Thyroid gland (tissue), 4 donors: ENCODE results near the gene KRTAP12-3. TPM values are rescaled to one million over a fixed set of nuclear protein-coding genes. Genes with fewer than 3 reads are reported as not detected.

Experiments used
- DNase-seq, 2 donors: peaks; one replicate each; pipeline ENCODE4 v3.0.0-alpha.2; 2019
- H3K27ac ChIP-seq, 3 donors: fragments of 200-600 bp; sonication (generic); 1 replicate in 2 of 3; 2 replicates in 1 of 3; pipeline ENCODE4 v1.5.1; 2016 to 2019; ENCODE audit warnings: mild to moderate bottlenecking in 1 of 3, moderate library complexity in 1 of 3
- H3K27me3 ChIP-seq: fragments of 200-600 bp; sonication (generic); one replicate; pipeline ENCODE4 v1.5.1; 2019
- H3K36me3 ChIP-seq, 2 donors: fragments of 200-600 bp; sonication (generic); one replicate each; pipeline ENCODE4 v1.5.1; 2016 to 2019
- H3K4me1 ChIP-seq, 2 donors: fragments of 200-600 bp; sonication (generic); one replicate each; pipeline ENCODE4 v1.5.1; 2017 to 2019
- H3K4me3 ChIP-seq, 3 donors: fragments of 200-600 bp; sonication (generic); replicated peaks in 1 of 3; 1 replicate in 2 of 3; 2 replicates in 1 of 3; pipeline ENCODE4 v1.5.1; 2016; ENCODE audit warnings: mild to moderate bottlenecking in 1 of 3
- H3K9me3 ChIP-seq: fragments of 200-600 bp; sonication (generic); one replicate; pipeline ENCODE4 v1.5.1; 2017
- POLR2A ChIP-seq, 2 donors: fragments of 450-650 bp; IDR thresholded peaks; one replicate each; pipeline ENCODE4 v1.6.1; 2017; ENCODE audit warnings: antibody characterized with exemption in 2 of 2, mild to moderate bottlenecking in 2 of 2, moderate library complexity in 1 of 2
- WGBS, 2 donors: methylation state at CpG; one replicate each; pipeline ENCODE4 v1.1.5; 2017; 5-methylcytosine and 5-hydroxymethylcytosine counted together
- intact Hi-C: fragments of 100-400 bp; cut with DNase I; formaldehyde crosslinking; loops from one replicate; pipeline ENCODE4 v1.15.1; 2023
- total RNA-seq, 4 donors: library from RNA; depleted of rRNA; stranded (reverse); fragments of >200 nt; gene quantifications; one replicate each; pipeline ENCODE4 v1.2.3, GENCODE V29; 2016
- TF ChIP-seq, protein P1 (sequence below), 6 experiments: fragments of 200-600 bp in 3 of 6; fragments of 450-650 bp in 3 of 6; sonication (generic) in 3 of 6; IDR thresholded peaks; one replicate each; pipeline ENCODE4 v1.5.1; 2016 to 2019; ENCODE audit warnings: antibody characterized with exemption in 6 of 6, mild to moderate bottlenecking in 2 of 6, inconsistent platforms in 1 of 6, moderate library complexity in 1 of 6

KRTAP12-3 gene
- total RNA-seq, 4 donors from 2014 or later: not detected

GRCh38 chr21:44612669-44613229, 45.0 kb upstream of the KRTAP12-3 start:
- 86 to 89% methylated on average over 13 of the region's 13 CpGs for WGBS, 2 donors
- Histone ChIP-seq H3K4me3 (no peak overlapping the region), H3K4me1 (no peaks in the 10 kb centered on the region), H3K36me3 (no peaks in the 10 kb centered on the region), H3K27me3 (no peaks in the 10 kb centered on the region), H3K27ac (no peak overlapping the region), H3K9me3 (no peaks in the 10 kb centered on the region)
- intact Hi-C loops: no loop called here
- DNase-seq: no peak
- TF ChIP-seq, protein P1, sequence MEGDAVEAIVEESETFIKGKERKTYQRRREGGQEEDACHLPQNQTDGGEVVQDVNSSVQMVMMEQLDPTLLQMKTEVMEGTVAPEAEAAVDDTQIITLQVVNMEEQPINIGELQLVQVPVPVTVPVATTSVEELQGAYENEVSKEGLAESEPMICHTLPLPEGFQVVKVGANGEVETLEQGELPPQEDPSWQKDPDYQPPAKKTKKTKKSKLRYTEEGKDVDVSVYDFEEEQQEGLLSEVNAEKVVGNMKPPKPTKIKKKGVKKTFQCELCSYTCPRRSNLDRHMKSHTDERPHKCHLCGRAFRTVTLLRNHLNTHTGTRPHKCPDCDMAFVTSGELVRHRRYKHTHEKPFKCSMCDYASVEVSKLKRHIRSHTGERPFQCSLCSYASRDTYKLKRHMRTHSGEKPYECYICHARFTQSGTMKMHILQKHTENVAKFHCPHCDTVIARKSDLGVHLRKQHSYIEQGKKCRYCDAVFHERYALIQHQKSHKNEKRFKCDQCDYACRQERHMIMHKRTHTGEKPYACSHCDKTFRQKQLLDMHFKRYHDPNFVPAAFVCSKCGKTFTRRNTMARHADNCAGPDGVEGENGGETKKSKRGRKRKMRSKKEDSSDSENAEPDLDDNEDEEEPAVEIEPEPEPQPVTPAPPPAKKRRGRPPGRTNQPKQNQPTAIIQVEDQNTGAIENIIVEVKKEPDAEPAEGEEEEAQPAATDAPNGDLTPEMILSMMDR (IDR thresholded peaks at IDR 0.05): no peak
- no peak for TF ChIP-seq POLR2A (IDR thresholded peaks at IDR 0.05)

DNA sequence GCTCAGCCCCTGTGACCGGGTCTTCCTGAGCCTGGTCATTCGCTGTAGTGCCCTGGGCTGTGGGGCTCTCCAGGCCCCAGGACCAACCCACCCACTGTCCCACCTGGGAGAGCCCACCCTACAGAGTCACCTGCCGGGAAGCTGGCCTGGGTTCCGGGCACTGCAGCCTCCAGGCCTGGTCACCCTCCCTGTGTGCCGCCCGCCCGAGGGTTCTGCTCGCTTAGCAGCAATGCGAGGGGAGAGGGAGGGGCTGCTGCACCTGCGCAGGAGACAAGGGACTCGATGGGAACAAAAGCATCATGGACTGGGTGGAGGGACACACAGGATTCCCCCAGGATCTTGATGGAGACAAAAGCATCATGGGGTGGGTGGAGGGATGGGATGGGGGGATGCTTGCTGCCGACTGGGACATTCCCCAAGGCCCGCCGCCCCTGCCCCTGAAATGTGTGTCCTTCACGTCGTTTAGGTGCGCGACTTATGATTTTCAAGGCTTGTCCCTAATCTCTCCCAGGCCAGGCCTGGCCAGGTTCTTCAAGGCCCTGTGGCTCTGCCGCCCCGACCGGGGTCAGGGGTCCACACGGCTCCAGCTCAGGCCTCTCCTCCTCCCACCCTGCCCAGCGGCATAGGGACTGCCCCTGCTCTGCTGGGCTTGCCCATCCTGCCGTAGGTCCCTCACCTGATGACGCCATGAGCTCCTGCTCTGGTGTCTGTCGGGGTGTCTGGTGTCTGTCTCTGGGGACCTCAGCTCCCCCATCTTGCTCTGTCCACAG, 44.2 kb upstream of the KRTAP12-3 start:
- TF ChIP-seq POLR2A (IDR thresholded peaks at IDR 0.05): no peak
- TF ChIP-seq, protein P1 (IDR thresholded peaks at IDR 0.05): no peak
- Histone ChIP-seq H3K27me3 (no peaks in the 10 kb centered on the region), H3K4me3 (no peak overlapping the region), H3K27ac (no peak overlapping the region), H3K9me3 (no peaks in the 10 kb centered on the region), H3K4me1 (no peaks in the 10 kb centered on the region), H3K36me3 (no peaks in the 10 kb centered on the region)
- DNase-seq: no peak
- intact Hi-C loops: no loop called here
- 92 to 96% methylated on average over 12 to 20 of the region's 26 CpGs for WGBS, 2 donors

DNA sequence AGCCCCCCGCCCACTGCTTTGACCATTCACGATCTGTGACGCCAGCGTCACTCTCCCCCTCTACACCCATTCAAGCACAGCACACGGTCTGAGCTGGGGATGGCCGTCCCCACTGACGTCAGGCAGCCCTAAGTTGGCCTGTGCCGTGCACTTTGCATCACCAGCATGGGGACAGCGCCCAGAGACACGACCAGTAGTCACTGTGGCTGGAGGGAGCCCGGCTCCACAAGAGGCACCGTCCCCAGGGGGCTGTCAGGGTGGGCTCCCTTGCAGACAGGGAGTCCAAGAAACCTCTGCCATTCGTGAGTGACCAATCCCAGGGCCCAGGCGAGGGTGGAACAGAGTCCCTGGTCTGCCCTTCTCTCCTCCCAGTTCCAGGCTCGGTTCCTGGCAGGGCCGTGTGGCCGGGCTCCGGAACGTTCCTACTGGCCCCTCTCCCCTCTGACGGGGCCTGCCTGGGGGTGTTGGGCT, 43.5 kb upstream of the KRTAP12-3 start:
- DNase-seq: no peak
- no peaks in the 10 kb centered on the region for H3K4me1 ChIP-seq
- WGBS, 2 donors: 81 to 86% methylated on average over 18 to 20 of the region's 20 CpGs
- TF ChIP-seq, protein P1 (IDR thresholded peaks at IDR 0.05): no peak
- H3K4me3 ChIP-seq: no peak overlapping the region
- H3K36me3 ChIP-seq: no peaks in the 10 kb centered on the region
- no peak overlapping the region for H3K27ac ChIP-seq
- no peaks in the 10 kb centered on the region for H3K9me3 ChIP-seq
- H3K27me3 ChIP-seq: no peaks in the 10 kb centered on the region
- intact Hi-C loops: no loop called here

- Histone ChIP-seq H3K9me3 (no peaks in the 10 kb centered on the region), H3K36me3 (no peaks in the 10 kb centered on the region), H3K27ac (no peak overlapping the region), H3K27me3 (no peaks in the 10 kb centered on the region), H3K4me1 (no peaks in the 10 kb centered on the region), H3K4me3 (no peak overlapping the region)
- intact Hi-C loops: no loop called here
- no peak for TF ChIP-seq POLR2A (IDR thresholded peaks at IDR 0.05)
- TF ChIP-seq, protein P1 (IDR thresholded peaks at IDR 0.05): no peak
- DNase-seq: no peak
- WGBS, 2 donors: 91 to 93% methylated on average over 28 of the region's 28 CpGs
Measured at GRCh38 chr21:44614961-44615391, 42.8 kb upstream of the KRTAP12-3 start.

GRCh38 chr21:44615466-44615865, 42.3 kb upstream of the KRTAP12-3 start:
- H3K4me1 ChIP-seq: no peaks in the 10 kb centered on the region
- intact Hi-C loops: no loop called here
- TF ChIP-seq, protein P1 (IDR thresholded peaks at IDR 0.05): no peak
- TF ChIP-seq POLR2A (IDR thresholded peaks at IDR 0.05): no peak
- no peak for DNase-seq
- no peaks in the 10 kb centered on the region for H3K27me3 ChIP-seq
- no peak overlapping the region for H3K27ac ChIP-seq
- H3K4me3 ChIP-seq: no peak overlapping the region
- WGBS, 2 donors: 82 to 92% methylated on average over 8 of the region's 8 CpGs
- no peaks in the 10 kb centered on the region for H3K9me3 ChIP-seq
- H3K36me3 ChIP-seq: no peaks in the 10 kb centered on the region
